Spleen (tissue), 7 donors: ENCODE results near the gene COL4A3.

Experiments
- POLR2A ChIP-seq, 3 donors: fragments of 450-650 bp; IDR thresholded peaks; one replicate each; pipeline ENCODE4 v1.5.1; 2017; ENCODE audit warnings: antibody characterized with exemption in 3 of 3, mild to moderate bottlenecking in 1 of 3
- TF ChIP-seq, protein P1 (sequence below), 11 experiments: fragments of 200-600 bp in 7 of 11; fragments of 450-650 bp in 4 of 11; sonication (generic) in 4 of 11; IDR thresholded peaks in 8 of 11; conservative IDR thresholded peaks in 3 of 11; 1 replicate in 7 of 11; 2 replicates in 4 of 11; pipeline versions ENCODE4 v1.4.0 to v1.8.0; 2016 to 2021; ENCODE audit warnings: antibody characterized with exemption in 11 of 11, inconsistent platforms in 4 of 11, mild to moderate bottlenecking in 1 of 11
- donor health status: DM: no; HTN: no; CAD: no; lungs with moderate emphysema.
- donor health status: DM: no; HTN: no; CAD: no.
- donor health status: DM: no; HTN: no; CAD: no.

DNA sequence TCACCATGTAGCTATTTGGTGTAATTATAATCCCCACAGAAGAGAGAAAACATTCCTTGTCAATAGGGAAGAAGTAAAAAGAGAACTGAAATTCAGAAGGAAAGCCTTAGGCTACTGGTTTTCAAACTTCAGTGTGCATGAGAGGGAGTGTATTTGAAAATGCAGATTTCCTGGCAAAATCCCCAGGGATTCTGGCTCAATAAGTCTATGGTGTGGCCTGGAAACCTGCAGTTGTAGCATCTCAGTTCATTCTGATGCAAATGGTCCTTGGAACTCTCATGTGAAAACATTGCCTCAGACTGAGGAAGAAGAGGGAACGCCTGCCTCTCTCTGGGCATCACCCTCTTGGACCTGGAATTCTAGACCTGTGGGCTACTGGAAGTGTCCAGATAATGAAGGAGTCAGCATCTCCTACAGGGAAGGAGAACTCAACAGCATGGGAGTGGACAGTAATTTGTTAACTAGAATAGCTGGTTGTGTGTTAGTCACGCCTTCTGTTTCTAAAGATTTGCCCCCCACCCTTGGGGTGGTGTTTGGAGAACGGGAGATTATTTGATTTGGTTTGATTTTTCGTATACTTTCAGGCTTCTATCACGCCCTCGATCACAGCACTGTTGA is 21.3 kb downstream of the COL4A3 start:
- TF ChIP-seq, protein P1, sequence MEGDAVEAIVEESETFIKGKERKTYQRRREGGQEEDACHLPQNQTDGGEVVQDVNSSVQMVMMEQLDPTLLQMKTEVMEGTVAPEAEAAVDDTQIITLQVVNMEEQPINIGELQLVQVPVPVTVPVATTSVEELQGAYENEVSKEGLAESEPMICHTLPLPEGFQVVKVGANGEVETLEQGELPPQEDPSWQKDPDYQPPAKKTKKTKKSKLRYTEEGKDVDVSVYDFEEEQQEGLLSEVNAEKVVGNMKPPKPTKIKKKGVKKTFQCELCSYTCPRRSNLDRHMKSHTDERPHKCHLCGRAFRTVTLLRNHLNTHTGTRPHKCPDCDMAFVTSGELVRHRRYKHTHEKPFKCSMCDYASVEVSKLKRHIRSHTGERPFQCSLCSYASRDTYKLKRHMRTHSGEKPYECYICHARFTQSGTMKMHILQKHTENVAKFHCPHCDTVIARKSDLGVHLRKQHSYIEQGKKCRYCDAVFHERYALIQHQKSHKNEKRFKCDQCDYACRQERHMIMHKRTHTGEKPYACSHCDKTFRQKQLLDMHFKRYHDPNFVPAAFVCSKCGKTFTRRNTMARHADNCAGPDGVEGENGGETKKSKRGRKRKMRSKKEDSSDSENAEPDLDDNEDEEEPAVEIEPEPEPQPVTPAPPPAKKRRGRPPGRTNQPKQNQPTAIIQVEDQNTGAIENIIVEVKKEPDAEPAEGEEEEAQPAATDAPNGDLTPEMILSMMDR (IDR thresholded peaks at IDR 0.05 in 8 of 11, conservative IDR thresholded peaks at IDR 0.05 in 3 of 11), result no peak
- no peak for TF ChIP-seq POLR2A (IDR thresholded peaks at IDR 0.05)
